HepG2 (cell line): ENCODE measurements around the gene SLC38A3. TPM values are rescaled to one million over a fixed set of nuclear protein-coding genes. Genes with fewer than 3 reads are reported as not detected.
A peak's percentile ranks its signal among the peaks of the same experiment; 100 is the strongest.

Source experiments
- CREM ChIP-seq, 2 experiments: sonication (generic) in 1 of 2; formaldehyde crosslinking in 1 of 2; IDR thresholded peaks; 2 replicates each; pipeline versions ENCODE4 v1.4.0 to v1.6.1; 2016 to 2020; ENCODE audit warnings: antibody characterized with exemption in 1 of 2, mild to moderate bottlenecking in 1 of 2, missing genetic modification reagents in 1 of 2
- ELF3 ChIP-seq: IDR thresholded peaks from 2 replicates; pipeline ENCODE4 v1.6.1; 2016; ENCODE audit warnings: missing genetic modification reagents, missing compliant biosample characterization
- FOXA1 ChIP-seq, 2 experiments: fragments of 450-650 bp in 1 of 2; sonication (generic) in 1 of 2; formaldehyde crosslinking in 1 of 2; IDR thresholded peaks; 2 replicates each; pipeline versions ENCODE4 v1.4.0 to v1.6.1; 2016 to 2020; ENCODE audit warnings: missing genetic modification reagents in 1 of 2
- HNF4A ChIP-seq: sonication (generic); formaldehyde crosslinking; IDR thresholded peaks from 2 replicates; pipeline ENCODE4 v1.4.0; 2020; ENCODE audit warnings: missing genetic modification reagents
- KIAA2018 ChIP-seq: sonication (generic); formaldehyde crosslinking; IDR thresholded peaks from 2 replicates; pipeline ENCODE4 v1.5.0; 2020; ENCODE audit warnings: mild to moderate bottlenecking, missing genetic modification reagents, borderline replicate concordance
- NR3C1 ChIP-seq: sonication (generic); formaldehyde crosslinking; IDR thresholded peaks from 2 replicates; pipeline ENCODE4 v1.4.0; 2020; ENCODE audit warnings: missing genetic modification reagents
- SUZ12 ChIP-seq: fragments of 150-350 bp; IDR thresholded peaks from 2 replicates; pipeline ENCODE4 v1.6.1; 2014; ENCODE audit warnings: low read depth, low read length
- TARDBP ChIP-seq: sonication (generic); formaldehyde crosslinking; IDR thresholded peaks from 2 replicates; pipeline ENCODE4 v1.8.0; 2022; ENCODE audit warnings: mild to moderate bottlenecking, missing genetic modification reagents
- TCF12 ChIP-seq, 2 experiments: fragments of 450-650 bp in 1 of 2; sonication (generic) in 1 of 2; formaldehyde crosslinking in 1 of 2; IDR thresholded peaks; 2 replicates each; pipeline versions ENCODE4 v1.6.1 to v1.8.0; 2017 to 2022; ENCODE audit warnings: antibody characterized with exemption in 1 of 2, mild to moderate bottlenecking in 1 of 2, missing genetic modification reagents in 1 of 2, moderate library complexity in 1 of 2
- ZNF839 ChIP-seq: sonication (generic); formaldehyde crosslinking; IDR thresholded peaks from 2 replicates; pipeline ENCODE4 v1.4.0; 2020; ENCODE audit warnings: missing genetic modification reagents, mild to moderate bottlenecking, borderline replicate concordance
- polyA plus RNA-seq, 8 experiments: library from polyadenylated mRNA; depleted of rRNA in 3 of 8; stranded (reverse) in 7 of 8; unstranded in 1 of 8; fragments of >200 nt; fragmentation: Illumina TruSeq in 4 of 8; extraction: Trizol in 4 of 8; gene quantifications; 2 replicates each; pipeline versions ENCODE4 v1.2.1 to v1.2.3, GENCODE V29; 2011 to 2016; ENCODE audit warnings: low read depth in 4 of 8, missing spikeins in 1 of 8, mixed read lengths in 1 of 8; ENCODE audit not compliant: insufficient read depth in 1 of 8
- total RNA-seq, 5 experiments: library from RNA; depleted of rRNA; stranded (reverse); fragments of >200 nt; fragmentation: Illumina TruSeq; extraction: Trizol; gene quantifications; 2 replicates each; pipeline ENCODE4 v1.2.3, GENCODE V29; 2016; ENCODE audit warnings: low read depth in 1 of 5
- TF ChIP-seq, protein P1 (sequence below): sonication (generic); formaldehyde crosslinking; conservative IDR thresholded peaks from 2 replicates; pipeline ENCODE4 v1.8.0; 2022; ENCODE audit warnings: mild to moderate bottlenecking, moderate library complexity, missing genetic modification reagents
- TF ChIP-seq, protein P2 (sequence below): sonication (generic); formaldehyde crosslinking; IDR thresholded peaks from 2 replicates; pipeline ENCODE4 v1.5.0; 2020; ENCODE audit warnings: mild to moderate bottlenecking, missing genetic modification reagents
- TF ChIP-seq, protein P3 (sequence below): sonication (generic); formaldehyde crosslinking; IDR thresholded peaks from 2 replicates; pipeline ENCODE4 v1.9.0; 2022; ENCODE audit warnings: missing genetic modification reagents, mild to moderate bottlenecking, borderline replicate concordance

SLC38A3 gene
- total and polyA plus RNA-seq, 2 of the 13 experiments (the other 11 are each of a cell fraction or from before 2014, with no cell fraction given): 29.8 to 164 TPM

DNA sequence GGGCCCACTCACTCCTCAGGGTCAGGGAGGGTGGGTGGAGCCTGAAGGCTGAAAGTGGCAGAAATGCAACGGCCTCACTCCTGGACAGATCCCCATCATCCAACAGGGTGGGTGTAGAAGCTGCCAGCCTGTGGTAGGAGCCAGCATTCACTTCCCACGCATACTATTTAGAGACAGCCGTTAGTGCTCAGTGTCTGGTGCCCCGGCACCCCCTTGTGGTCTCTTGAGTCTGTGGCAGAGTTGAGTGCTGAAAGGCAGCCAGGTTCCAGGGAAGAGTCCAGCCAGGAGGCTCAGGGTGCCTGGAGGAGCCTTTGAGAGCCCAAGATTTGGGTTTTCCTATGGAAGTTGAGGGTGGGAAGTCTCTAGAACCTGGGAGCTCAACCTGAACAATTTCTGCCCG is 15.8 kb upstream of the SLC38A3 start (continued):
- TF ChIP-seq, protein P1, sequence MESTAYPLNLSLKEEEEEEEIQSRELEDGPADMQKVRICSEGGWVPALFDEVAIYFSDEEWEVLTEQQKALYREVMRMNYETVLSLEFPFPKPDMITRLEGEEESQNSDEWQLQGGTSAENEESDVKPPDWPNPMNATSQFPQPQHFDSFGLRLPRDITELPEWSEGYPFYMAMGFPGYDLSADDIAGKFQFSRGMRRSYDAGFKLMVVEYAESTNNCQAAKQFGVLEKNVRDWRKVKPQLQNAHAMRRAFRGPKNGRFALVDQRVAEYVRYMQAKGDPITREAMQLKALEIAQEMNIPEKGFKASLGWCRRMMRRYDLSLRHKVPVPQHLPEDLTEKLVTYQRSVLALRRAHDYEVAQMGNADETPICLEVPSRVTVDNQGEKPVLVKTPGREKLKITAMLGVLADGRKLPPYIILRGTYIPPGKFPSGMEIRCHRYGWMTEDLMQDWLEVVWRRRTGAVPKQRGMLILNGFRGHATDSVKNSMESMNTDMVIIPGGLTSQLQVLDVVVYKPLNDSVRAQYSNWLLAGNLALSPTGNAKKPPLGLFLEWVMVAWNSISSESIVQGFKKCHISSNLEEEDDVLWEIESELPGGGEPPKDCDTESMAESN: no peak
- TF ChIP-seq, protein P2, sequence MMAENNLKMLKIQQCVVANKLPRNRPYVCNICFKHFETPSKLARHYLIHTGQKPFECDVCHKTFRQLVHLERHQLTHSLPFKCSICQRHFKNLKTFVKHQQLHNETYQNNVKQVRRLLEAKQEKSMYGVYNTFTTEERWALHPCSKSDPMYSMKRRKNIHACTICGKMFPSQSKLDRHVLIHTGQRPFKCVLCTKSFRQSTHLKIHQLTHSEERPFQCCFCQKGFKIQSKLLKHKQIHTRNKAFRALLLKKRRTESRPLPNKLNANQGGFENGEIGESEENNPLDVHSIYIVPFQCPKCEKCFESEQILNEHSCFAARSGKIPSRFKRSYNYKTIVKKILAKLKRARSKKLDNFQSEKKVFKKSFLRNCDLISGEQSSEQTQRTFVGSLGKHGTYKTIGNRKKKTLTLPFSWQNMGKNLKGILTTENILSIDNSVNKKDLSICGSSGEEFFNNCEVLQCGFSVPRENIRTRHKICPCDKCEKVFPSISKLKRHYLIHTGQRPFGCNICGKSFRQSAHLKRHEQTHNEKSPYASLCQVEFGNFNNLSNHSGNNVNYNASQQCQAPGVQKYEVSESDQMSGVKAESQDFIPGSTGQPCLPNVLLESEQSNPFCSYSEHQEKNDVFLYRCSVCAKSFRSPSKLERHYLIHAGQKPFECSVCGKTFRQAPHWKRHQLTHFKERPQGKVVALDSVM (CRISPR knock-in tag): no peak
- no peak for TF ChIP-seq TCF12 (IDR thresholded peaks at IDR 0.05)
- TF ChIP-seq TCF12 (CRISPR knock-in tag; IDR thresholded peaks at IDR 0.05): no peak
- TF ChIP-seq, protein P3, sequence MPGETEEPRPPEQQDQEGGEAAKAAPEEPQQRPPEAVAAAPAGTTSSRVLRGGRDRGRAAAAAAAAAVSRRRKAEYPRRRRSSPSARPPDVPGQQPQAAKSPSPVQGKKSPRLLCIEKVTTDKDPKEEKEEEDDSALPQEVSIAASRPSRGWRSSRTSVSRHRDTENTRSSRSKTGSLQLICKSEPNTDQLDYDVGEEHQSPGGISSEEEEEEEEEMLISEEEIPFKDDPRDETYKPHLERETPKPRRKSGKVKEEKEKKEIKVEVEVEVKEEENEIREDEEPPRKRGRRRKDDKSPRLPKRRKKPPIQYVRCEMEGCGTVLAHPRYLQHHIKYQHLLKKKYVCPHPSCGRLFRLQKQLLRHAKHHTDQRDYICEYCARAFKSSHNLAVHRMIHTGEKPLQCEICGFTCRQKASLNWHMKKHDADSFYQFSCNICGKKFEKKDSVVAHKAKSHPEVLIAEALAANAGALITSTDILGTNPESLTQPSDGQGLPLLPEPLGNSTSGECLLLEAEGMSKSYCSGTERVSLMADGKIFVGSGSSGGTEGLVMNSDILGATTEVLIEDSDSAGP: peak; percentile 24; the same call in 1 of the 2 replicates
- TF ChIP-seq TARDBP (CRISPR knock-in tag): peak; percentile 61; the same call in 1 of the 2 replicates
- no peak for TF ChIP-seq HNF4A
- TF ChIP-seq ELF3 (CRISPR knock-in tag): 0 out of 2 replicates have a peak, but pooled peaks have one; percentile 32
- TF ChIP-seq NR3C1: no peak
- TF ChIP-seq CREM (IDR thresholded peaks at IDR 0.05): no peak
- no peak for TF ChIP-seq CREM (CRISPR knock-in tag; IDR thresholded peaks at IDR 0.05)
- no peak for TF ChIP-seq SUZ12
- TF ChIP-seq ZNF839: no peak
- no peak for TF ChIP-seq FOXA1 (IDR thresholded peaks at IDR 0.05)
- TF ChIP-seq FOXA1 (CRISPR knock-in tag; IDR thresholded peaks at IDR 0.05): no peak
- no peak for TF ChIP-seq KIAA2018
